Stimulated activated CD4-positive, alpha-beta T cell treated with anti-CD3 and anti-CD28 coated beads, Interleukin-1b, Interleukin-23, amount 100 ng/mL, for 4 hours (primary cell): ENCODE data around the gene ZNF627.
A peak's percentile ranks its signal among the peaks of the same experiment; 100 is the strongest.
"Not testable (repeated sequence)": the region's sequence is repeated elsewhere in the genome, so short reads cannot be mapped to it uniquely, and the experiment has no call there.

Source experiments
- DNase-seq, 2 donors: peaks; one replicate each; pipeline ENCODE4 v3.0.0-alpha.2; 2020; ENCODE audit warnings: low read depth in 2 of 2

Gene ZNF627

GRCh38 chr19:11574689-11575088, 22.6 kb upstream of the ZNF627 start:
- DNase-seq = no peak

GRCh38 chr19:11576227-11576626, 21.1 kb upstream of the ZNF627 start:
- DNase-seq = no peak

- DNase-seq = no peak
These were observed 19.6 kb upstream of the ZNF627 start, which contains the start of gene ACP5 for GRCh38 chr19:11577451-11578257. ACP5 (minus strand) TSS chr19:11577645; CDS start chr19:11577317, 328 bp downstream.

GRCh38 chr19:11578258-11579142, 18.8 kb upstream of the ZNF627 start:
- no peak for DNase-seq

GRCh38 chr19:11580116-11580515, 17.2 kb upstream of the ZNF627 start:
- no peak for DNase-seq

GRCh38 chr19:11581740-11582139, 15.5 kb upstream of the ZNF627 start:
- peak in 1 of 2 donors; percentile 11 for DNase-seq

DNA sequence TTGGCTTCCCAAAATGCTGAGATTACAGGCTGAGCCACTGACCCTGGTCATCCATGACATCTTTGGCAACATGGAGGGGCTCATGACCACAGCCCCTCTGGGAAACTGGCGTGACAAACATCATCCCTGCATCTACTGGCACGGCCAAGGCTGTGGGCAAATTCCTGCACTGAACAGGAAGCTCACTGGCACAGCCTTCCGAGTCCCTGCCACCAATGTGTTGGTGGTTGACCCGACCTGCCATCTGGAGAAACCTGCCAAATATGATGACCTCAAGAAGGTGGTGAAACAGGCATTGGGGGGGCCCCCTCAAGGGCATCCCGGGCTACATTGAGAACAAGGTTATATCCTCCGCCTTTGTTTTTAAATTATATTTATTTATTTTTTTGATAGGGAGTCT, 11.0 kb upstream of the ZNF627 start:
- DNase-seq = no peak

DNA sequence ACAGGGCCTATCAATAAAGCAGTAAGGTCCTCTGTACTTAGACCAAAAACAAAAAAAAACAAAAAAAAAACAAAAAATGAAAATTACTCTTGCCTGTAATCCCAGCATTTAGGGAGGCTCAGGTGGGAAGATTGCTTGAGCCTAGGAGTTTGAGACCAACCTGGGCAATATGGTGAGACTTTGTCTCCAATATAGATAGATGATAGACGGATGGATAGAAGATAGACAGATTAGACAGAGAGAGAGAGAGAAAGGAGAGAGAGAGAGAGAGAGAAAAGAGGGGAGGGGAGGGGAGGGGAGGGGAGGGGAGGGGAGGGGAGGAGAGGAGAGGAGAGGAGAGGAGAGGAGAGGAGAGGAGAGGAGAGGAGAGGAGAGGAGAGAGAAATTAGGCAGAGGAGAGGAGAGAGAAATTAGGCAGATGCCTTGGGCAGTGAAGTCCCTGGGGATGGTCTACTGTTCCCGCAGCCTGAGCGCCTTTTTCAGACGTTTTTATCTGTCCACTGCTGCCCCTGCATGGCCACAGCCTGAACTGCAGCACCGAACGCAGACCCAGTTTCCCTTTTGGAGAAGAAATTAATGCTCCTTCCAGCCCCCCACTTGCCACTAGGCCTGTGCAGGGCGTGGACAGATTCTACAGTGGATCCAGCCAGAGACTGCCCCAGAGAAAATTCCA, 9.8 kb upstream of the ZNF627 start:
- DNase-seq = peak; percentile 70 to 77

DNA sequence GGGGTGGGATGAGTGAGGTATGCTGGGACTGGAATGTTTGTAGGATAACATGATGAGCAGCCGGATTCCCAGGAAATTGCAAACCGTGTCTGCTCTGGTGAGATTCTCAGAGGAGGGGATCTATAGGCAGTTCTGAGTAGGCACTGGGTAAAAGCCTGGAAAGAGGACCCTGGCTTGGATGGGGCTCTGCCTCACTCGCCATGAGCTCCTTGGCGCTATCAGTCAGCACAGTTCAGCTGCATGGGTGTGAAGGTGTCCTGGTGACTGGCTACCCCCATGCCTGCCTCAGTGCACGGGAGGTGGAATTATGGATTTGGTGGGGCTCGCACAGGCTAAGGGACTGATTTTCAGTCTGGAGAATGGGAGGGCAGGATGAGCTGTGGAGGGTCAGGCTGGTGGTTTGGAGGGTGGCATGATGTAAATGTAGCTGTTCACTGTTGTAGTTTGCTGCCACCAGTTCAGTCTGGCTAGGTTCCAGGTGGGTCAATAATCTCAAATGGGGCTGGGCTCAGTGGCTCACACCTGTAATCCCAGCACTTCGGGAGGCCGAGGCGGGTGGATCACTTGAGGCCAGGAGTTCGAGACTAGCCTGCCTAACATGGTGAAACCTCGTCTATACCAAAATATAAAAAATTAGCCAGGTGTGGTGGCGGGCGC, 9.2 kb upstream of the ZNF627 start:
- no peak for DNase-seq

DNA sequence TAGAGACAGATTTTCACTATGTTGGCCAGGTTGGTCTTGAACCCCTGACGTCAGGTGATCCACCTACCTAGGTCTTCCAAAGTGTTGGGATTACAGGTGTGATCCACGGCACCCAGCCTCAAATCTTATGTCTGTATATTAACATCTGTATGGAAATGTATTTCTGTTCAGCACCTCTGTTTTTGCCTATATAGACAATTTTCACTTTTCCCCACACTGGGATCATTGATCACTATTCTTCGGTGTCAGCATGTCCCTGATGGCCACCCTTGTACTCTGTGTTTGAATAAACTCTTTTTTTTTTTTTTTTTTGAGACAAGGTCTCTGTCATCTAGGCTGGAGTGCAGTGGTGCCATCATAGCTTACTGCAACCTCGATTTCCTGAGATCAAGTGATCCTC, 3.2 kb upstream of the ZNF627 start:
- no peak for DNase-seq

GRCh38 chr19:11596156-11596555, 1.1 kb upstream of the ZNF627 start:
- no peak for DNase-seq

DNA sequence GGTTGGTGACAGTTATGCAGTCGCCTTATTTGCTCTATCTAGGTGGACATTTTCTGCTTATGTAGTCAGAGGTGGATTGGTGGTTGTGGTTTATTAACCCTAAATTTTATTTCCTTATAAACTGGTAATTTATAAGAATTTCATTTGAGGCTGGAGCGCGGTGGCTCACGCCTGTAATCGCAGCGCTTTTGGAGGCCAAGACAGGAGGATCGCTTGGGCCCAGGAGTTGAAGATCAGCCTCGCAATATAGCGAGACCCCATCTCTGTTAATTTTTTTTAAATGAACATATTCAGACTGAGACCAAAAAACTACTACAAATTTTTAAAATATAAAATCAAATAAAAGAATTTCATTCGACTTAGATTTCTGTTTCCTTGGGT, 810 bp downstream of the ZNF627 start:
- no peak for DNase-seq

DNA sequence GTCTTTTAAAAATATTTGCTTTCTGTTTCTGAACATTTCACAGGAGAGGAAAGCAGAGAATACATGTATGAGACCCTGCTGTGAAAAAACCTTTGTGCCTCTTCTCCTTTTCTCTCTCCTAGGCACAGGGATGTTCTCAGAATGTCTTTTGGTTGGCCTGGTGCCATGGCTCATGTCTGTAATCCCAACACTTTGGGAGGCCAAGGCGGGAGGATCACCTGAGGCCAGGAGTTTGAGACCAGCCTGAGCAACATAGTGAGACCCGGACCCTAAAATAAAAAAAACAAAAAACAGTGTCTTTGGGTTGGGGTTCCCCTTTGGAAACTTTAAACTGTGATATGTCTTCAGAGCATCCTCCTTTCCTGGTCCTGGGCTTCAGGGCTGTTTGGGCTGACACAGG, 1.5 kb downstream of the ZNF627 start:
- DNase-seq = no peak

DNA sequence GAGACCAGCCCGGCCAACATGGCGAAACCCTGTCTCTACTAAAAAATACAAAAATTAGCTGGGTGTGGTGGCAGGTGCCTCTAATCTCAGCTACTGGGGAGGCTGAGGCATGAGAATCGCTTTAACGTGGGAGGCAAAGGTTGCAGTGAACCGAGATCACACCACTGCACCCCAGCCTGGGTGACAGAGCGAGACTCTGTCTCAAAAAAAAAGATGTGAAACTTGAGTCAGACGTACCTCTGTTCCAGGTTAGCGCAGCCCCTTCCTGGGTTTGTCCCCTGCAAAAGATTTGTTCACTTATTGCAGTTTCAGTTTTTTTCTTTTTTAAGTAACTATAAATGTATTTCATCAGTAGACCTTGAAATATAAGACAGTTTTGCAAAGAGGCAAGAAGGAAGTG, 2.4 kb downstream of the ZNF627 start:
- DNase-seq = not testable (repeated sequence)

DNA sequence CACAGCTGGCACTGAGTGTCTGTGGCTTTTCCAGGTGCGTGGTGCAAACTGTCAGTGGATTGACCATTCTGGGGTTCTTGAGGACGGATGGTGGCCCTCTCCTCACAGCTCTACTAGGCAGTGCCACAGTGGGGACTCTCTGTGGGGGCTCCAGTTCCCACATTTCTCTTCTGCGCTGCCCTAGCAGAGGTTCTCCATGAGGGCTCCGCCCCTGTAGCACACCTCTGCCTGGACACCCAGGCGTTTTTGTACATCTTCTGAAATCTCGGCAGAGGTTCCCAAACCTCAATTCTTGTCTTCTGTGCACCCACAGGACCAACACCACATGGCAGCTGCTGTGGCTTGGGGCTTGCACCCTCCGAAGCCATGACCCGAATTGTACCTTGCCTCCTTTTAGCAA, 9.2 kb downstream of the ZNF627 start:
- no peak for DNase-seq

GRCh38 chr19:11611730-11612129, 14.4 kb downstream of the ZNF627 start:
- no peak for DNase-seq

GRCh38 chr19:11612816-11613511, 15.7 kb downstream of the ZNF627 start:
- DNase-seq = no peak

DNA sequence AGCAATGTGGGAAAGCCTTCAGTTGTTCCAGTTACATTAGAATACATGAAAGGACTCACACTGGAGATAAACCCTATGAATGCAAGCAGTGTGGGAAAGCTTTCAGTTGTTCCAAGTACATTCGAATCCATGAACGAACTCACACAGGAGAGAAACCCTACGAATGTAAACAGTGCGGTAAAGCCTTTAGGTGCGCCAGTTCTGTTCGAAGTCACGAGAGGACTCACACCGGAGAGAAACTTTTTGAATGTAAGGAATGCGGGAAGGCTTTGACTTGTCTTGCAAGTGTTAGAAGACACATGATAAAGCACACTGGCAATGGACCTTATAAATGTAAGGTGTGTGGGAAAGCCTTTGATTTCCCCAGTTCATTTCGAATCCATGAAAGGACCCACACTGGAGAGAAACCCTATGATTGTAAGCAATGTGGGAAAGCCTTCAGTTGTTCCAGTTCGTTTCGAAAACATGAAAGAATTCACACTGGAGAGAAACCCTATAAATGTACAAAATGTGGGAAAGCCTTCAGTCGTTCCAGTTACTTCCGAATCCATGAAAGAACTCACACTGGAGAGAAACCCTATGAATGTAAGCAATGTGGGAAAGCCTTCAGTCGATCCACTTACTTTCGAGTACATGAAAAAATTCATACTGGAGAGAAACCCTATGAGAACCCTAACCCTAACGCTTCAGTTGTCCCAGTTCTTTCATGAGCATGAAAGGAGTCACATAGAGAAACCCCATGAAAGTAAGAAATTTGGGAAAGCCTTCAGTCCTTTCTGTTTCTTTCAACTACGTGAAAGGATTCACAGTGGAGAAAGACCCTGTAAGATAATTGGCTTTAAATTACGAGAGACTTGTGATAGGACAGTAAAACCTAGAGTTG, 20.1 kb downstream of the ZNF627 start:
- no peak for DNase-seq

- DNase-seq = no peak
These were observed 23.3 kb downstream of the ZNF627 start for GRCh38 chr19:11620553-11620952.

DNA sequence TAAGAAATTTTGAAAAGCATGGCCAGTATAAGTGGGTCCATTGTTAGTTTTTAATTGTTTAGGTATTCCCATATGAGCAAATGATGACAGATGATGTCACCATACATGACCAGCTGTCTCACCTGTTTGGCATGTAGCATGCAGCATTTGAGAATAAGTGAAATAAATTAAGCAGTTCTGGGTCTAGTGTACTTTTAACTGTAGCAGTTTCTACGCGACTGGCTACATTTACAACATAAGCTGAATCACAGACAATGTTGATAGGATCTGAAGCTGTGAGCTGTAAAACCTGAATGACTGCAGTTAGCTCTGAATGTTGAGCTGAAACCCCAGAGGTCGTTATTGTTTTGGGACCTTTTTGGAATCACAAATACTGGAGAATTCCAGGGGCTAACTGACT, 25.1 kb downstream of the ZNF627 start:
- not testable (repeated sequence) for DNase-seq
